MM.1S (cell line): ENCODE measurements around the gene NBAS.

Experiments used
- DNase-seq: peaks from one replicate; pipeline ENCODE4 v3.0.0-alpha.2; 2015
- H2AFZ ChIP-seq: fragments of 300-600 bp; sonication (generic); 2 replicates; pipeline ENCODE4 v1.6.0; 2016; ENCODE audit warnings: antibody characterized with exemption, low read length
- H3F3A ChIP-seq: fragments of 300-600 bp; sonication (generic); 2 replicates; pipeline ENCODE4 v1.6.1; 2016; ENCODE audit warnings: mild to moderate bottlenecking, antibody characterized with exemption, low read length, moderate library complexity, mixed read lengths; ENCODE audit not compliant: insufficient read depth
- H3K27ac ChIP-seq: fragments of 300-600 bp; sonication (generic); 2 replicates; pipeline ENCODE4 v1.5.1; 2016; ENCODE audit warnings: mild to moderate bottlenecking, low read length
- H3K27me3 ChIP-seq: fragments of 300-600 bp; sonication (generic); replicated peaks from 2 replicates; pipeline ENCODE4 v1.6.0; 2016; ENCODE audit warnings: low read length; ENCODE audit not compliant: insufficient read depth
- H3K36me3 ChIP-seq: fragments of 300-600 bp; sonication (generic); replicated peaks from 2 replicates; pipeline ENCODE4 v1.6.1; 2016; ENCODE audit warnings: mild to moderate bottlenecking, low read length, mixed read lengths; ENCODE audit not compliant: insufficient read depth
- H3K4me1 ChIP-seq: fragments of 300-600 bp; sonication (generic); 2 replicates; pipeline ENCODE4 v1.6.1; 2016; ENCODE audit warnings: low read length, mixed read lengths
- H3K4me2 ChIP-seq: fragments of 300-600 bp; sonication (generic); 2 replicates; pipeline ENCODE4 v1.6.0; 2016; ENCODE audit warnings: low read depth, low read length
- H3K4me3 ChIP-seq: fragments of 300-600 bp; sonication (generic); 2 replicates; pipeline ENCODE4 v1.5.1; 2016; ENCODE audit warnings: low read length, mixed read lengths
- H3K79me2 ChIP-seq: fragments of 300-600 bp; sonication (generic); 2 replicates; pipeline ENCODE4 v1.6.1; 2016; ENCODE audit warnings: mixed run types, low read length, mixed read lengths
- H3K9ac ChIP-seq: fragments of 300-600 bp; sonication (generic); 2 replicates; pipeline ENCODE4 v1.6.1; 2016; ENCODE audit warnings: low read length, mixed read lengths
- H3K9me2 ChIP-seq: fragments of 300-600 bp; sonication (generic); replicated peaks from 2 replicates; pipeline ENCODE4 v1.6.1; 2016; ENCODE audit warnings: mild to moderate bottlenecking, low read length, mixed read lengths; ENCODE audit not compliant: insufficient read depth
- H3K9me3 ChIP-seq: fragments of 300-600 bp; sonication (generic); replicated peaks from 2 replicates; pipeline ENCODE4 v1.6.1; 2016; ENCODE audit warnings: mild to moderate bottlenecking, low read length, mixed read lengths; ENCODE audit not compliant: insufficient read depth
- H4K20me1 ChIP-seq: fragments of 300-600 bp; sonication (generic); 2 replicates; pipeline ENCODE4 v1.6.1; 2016; ENCODE audit warnings: mild to moderate bottlenecking, low read length, moderate library complexity, mixed read lengths; ENCODE audit not compliant: insufficient read depth
- CTCF ChIP-seq: fragments of 300-600 bp; sonication (generic); IDR thresholded peaks from 2 replicates; pipeline ENCODE4 v1.5.1; 2016; ENCODE audit warnings: antibody characterized with exemption, low read length, mixed read lengths
- EZH2 ChIP-seq: fragments of 300-600 bp; sonication (generic); optimal IDR thresholded peaks from 2 replicates; pipeline ENCODE3; 2017; ENCODE audit warnings: low read depth, mild to moderate bottlenecking, antibody characterized with exemption, low read length, mixed read lengths
- EZH2phosphoT487 ChIP-seq: fragments of 300-600 bp; sonication (generic); IDR thresholded peaks from 2 replicates; pipeline ENCODE4 v1.6.1; 2018; ENCODE audit warnings: antibody characterized with exemption, low read length

NBAS gene

DNA sequence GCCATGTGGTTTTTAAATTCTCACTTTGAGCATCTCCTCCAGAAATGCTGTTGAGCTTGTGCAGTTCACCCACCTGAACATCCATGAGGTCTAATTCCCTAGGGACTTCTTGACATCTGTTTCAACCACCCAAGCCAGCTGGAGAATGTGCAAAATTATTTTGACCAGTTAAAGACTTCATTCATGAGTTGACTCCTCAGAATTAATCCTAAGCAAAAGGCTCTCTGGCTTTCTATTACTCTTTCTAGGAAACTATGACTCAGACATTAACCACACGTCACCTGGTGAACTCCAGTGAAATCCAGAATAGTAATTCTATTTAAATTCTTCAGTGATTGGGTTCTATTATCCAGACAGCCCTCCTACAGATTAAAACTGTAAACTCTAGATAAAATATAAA, 247.5 kb downstream of the NBAS start:
- H3K4me2 ChIP-seq = no peak overlapping the region
- no peaks in the 10 kb centered on the region for H3K4me1 ChIP-seq
- H4K20me1 ChIP-seq = no peaks in the 10 kb centered on the region
- no peak for DNase-seq
- H3K27ac ChIP-seq = no peak overlapping the region
- no peaks in the 10 kb centered on the region for H3K79me2 ChIP-seq
- H3F3A ChIP-seq = no peaks in the 10 kb centered on the region
- H3K36me3 ChIP-seq = no peaks in the 10 kb centered on the region; the same call in 1 of the 2 replicates
- no peak for TF ChIP-seq EZH2
- TF ChIP-seq CTCF = no peak
- no peak for TF ChIP-seq EZH2phosphoT487
- H3K9me3 ChIP-seq = no peaks in the 10 kb centered on the region
- no peaks in the 10 kb centered on the region for H3K9me2 ChIP-seq
- H3K4me3 ChIP-seq = no peak overlapping the region
- no peak overlapping the region for H2AFZ ChIP-seq
- no peaks in the 10 kb centered on the region for H3K27me3 ChIP-seq
- H3K9ac ChIP-seq = no peak overlapping the region

DNA sequence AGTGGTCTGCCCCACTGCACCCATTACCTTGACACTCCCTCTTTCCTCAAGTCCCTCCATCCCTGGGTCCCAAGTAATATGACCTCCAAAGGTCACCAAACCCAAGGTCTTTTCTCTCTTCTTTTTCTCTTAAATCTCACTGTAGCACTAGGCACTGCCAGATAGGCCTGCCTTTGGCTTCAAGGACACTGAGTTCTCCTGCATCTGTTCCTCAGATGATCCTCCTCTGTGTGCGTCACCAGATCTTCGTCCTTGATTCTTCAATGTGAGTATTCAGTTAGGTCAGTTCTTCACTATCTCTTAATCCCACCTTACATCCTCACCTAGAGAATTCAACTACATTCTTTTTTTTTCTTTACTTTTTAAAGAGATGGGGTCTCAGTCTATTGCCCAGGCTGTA, 249.2 kb downstream of the NBAS start:
- Histone ChIP-seq H3K4me2 (no peak overlapping the region), H3F3A (no peaks in the 10 kb centered on the region), H3K36me3 (no peaks in the 10 kb centered on the region; the same call in 1 of the 2 replicates), H3K9ac (no peak overlapping the region), H4K20me1 (no peaks in the 10 kb centered on the region), H3K9me3 (no peaks in the 10 kb centered on the region), H3K4me1 (no peaks in the 10 kb centered on the region), H3K27me3 (no peaks in the 10 kb centered on the region), H3K27ac (no peak overlapping the region), H3K79me2 (no peaks in the 10 kb centered on the region), H3K9me2 (no peaks in the 10 kb centered on the region), H3K4me3 (no peak overlapping the region), H2AFZ (no peak overlapping the region)
- DNase-seq = no peak
- TF ChIP-seq EZH2 (no peak), CTCF (no peak), EZH2phosphoT487 (no peak)

GRCh38 chr2:15311201-15311907, 249.8 kb downstream of the NBAS start:
- no peaks in the 10 kb centered on the region for H4K20me1 ChIP-seq
- H3K9me3 ChIP-seq = no peaks in the 10 kb centered on the region
- DNase-seq = no peak
- TF ChIP-seq CTCF = no peak
- TF ChIP-seq EZH2phosphoT487 = no peak
- no peak for TF ChIP-seq EZH2
- no peaks in the 10 kb centered on the region; the same call in 1 of the 2 replicates for H3K36me3 ChIP-seq
- no peak overlapping the region for H3K4me3 ChIP-seq
- H3K9ac ChIP-seq = no peak overlapping the region
- no peak overlapping the region for H3K27ac ChIP-seq
- no peaks in the 10 kb centered on the region for H3F3A ChIP-seq
- no peak overlapping the region for H2AFZ ChIP-seq
- H3K79me2 ChIP-seq = no peaks in the 10 kb centered on the region
- no peaks in the 10 kb centered on the region for H3K4me1 ChIP-seq
- no peak overlapping the region for H3K4me2 ChIP-seq
- H3K27me3 ChIP-seq = no peaks in the 10 kb centered on the region
- no peaks in the 10 kb centered on the region for H3K9me2 ChIP-seq
